Mesendoderm (in vitro differentiated cells): Measurements from ENCODE around the gene KLHL30.

ENCODE experiments used
- DNase-seq: peaks from one replicate; pipeline ENCODE4 v3.0.0; 2013
- H2AK5ac ChIP-seq: 2 replicates; pipeline ENCODE4 v1.6.1; 2013; ENCODE audit warnings: low read length, inconsistent platforms
- H2BK120ac ChIP-seq: 2 replicates; pipeline ENCODE4 v1.6.1; 2013; ENCODE audit warnings: low read depth, mild to moderate bottlenecking, low read length, moderate library complexity, mixed read lengths
- H2BK15ac ChIP-seq: replicated peaks from 2 replicates; pipeline ENCODE4 v1.6.1; 2013; ENCODE audit warnings: low read depth, mild to moderate bottlenecking, moderate library complexity
- H2BK5ac ChIP-seq: 2 replicates; pipeline ENCODE4 v1.6.1; 2013; ENCODE audit warnings: low read length, inconsistent platforms
- H3K18ac ChIP-seq: 2 replicates; pipeline ENCODE4 v1.6.1; 2013; ENCODE audit warnings: mild to moderate bottlenecking, low read length, mixed read lengths
- H3K23ac ChIP-seq: one replicate; pipeline ENCODE4 v1.6.1; 2013; ENCODE audit warnings: low read length
- H3K27ac ChIP-seq: 2 replicates; pipeline ENCODE4 v1.5.1; 2013; ENCODE audit warnings: low read depth, mild to moderate bottlenecking, inconsistent platforms, low read length, moderate library complexity
- H3K27me3 ChIP-seq: 2 replicates; pipeline ENCODE4 v1.6.1; 2013; ENCODE audit warnings: low read length, control low read depth, mild to moderate bottlenecking, inconsistent platforms; ENCODE audit not compliant: insufficient read depth, poor library complexity
- H3K36me3 ChIP-seq: 2 replicates; pipeline ENCODE4 v1.6.1; 2013; ENCODE audit warnings: low read length, inconsistent platforms; ENCODE audit not compliant: control insufficient read depth, insufficient read depth
- H3K4ac ChIP-seq: one replicate; pipeline ENCODE4 v1.6.1; 2013; ENCODE audit warnings: low read depth, mild to moderate bottlenecking, low read length, moderate library complexity
- H3K4me1 ChIP-seq: 2 replicates; pipeline ENCODE4 v1.6.1; 2013; ENCODE audit warnings: low read depth, low read length, inconsistent platforms; ENCODE audit not compliant: control insufficient read depth
- H3K4me2 ChIP-seq: 2 replicates; pipeline ENCODE4 v1.6.1; 2013; ENCODE audit warnings: low read length
- H3K4me3 ChIP-seq: 2 replicates; pipeline ENCODE4 v1.5.1; 2013; ENCODE audit warnings: mild to moderate bottlenecking, low read length
- H3K56ac ChIP-seq: one replicate; pipeline ENCODE4 v1.6.1; 2013; ENCODE audit warnings: low read length
- H3K79me1 ChIP-seq: 2 replicates; pipeline ENCODE4 v1.6.1; 2013; ENCODE audit warnings: low read length, inconsistent platforms
- H3K79me2 ChIP-seq: 2 replicates; pipeline ENCODE4 v1.6.1; 2013; ENCODE audit warnings: mild to moderate bottlenecking, low read length; ENCODE audit not compliant: control insufficient read depth, insufficient read depth
- H3K9ac ChIP-seq: 2 replicates; pipeline ENCODE4 v1.6.1; 2013; ENCODE audit warnings: low read length, inconsistent platforms
- H4K5ac ChIP-seq: one replicate; pipeline ENCODE4 v1.6.1; 2013; ENCODE audit warnings: low read length
- H4K8ac ChIP-seq: one replicate; pipeline ENCODE4 v1.6.1; 2013; ENCODE audit warnings: low read depth, mild to moderate bottlenecking, control low read depth, low read length, moderate library complexity
- WGBS: extraction: QIAGEN DNeasy Blood & Tissue Kit; methylation state at CpG from one replicate; pipeline ENCODE4 v1.1.7; 2013; ENCODE audit warnings: low lambda C conversion rate, missing lambda C conversion rate; ENCODE audit not compliant: insufficient coverage; ENCODE audit errors: extremely low coverage; 5-methylcytosine and 5-hydroxymethylcytosine counted together

KLHL30 gene

DNA sequence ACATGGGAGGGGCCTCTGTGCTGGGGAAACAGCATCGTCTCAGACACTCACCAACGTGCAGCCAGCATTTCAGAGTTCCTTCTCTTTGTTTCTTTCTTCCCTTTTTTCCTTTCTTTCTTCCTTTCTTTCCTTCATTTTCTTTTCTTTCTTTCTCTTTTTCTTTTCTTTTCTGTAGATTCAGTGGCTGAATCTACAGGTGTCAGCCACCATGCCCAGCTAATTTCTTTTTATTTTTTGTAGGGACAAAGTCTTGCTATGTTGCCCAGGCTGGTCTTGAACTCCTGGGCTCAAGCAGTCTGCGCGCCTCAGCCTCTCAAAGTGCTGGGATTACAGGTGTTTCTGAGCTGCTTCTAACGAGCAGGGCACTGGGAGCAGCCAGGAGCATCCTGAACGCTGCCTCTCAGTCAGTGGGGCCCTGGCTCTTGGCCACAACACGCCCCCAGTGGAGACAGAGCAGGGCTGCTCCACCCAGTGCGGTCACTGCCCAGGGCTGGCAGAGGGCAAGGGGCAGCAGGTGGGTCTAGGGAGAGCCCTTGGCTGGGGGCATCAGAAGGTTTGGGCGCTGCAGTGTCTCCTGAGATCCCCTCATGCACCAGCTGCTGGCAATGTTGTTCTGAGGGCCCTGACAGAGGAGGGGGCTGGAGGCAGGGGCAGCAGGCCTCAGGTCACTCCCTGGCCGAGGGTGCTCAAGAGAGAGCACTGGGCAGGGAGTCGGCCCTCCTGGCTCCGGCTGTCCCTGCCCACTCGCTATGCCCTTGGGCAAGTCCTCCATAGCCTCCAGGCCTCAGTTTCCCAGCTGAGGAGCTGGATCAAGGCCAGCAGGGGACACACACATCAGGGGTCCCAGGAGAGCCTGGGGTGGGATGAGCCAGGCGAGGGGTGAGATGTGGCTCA, 4.7 kb upstream of the KLHL30 start:
- H3K4me3 ChIP-seq: no peak overlapping the region
- H3K4ac ChIP-seq: no peak overlapping the region
- H2AK5ac ChIP-seq: no peak overlapping the region
- no peaks in the 10 kb centered on the region for H3K36me3 ChIP-seq
- H3K23ac ChIP-seq: no peak overlapping the region
- H3K79me2 ChIP-seq: no peaks in the 10 kb centered on the region
- H3K4me1 ChIP-seq: no peaks in the 10 kb centered on the region
- H4K8ac ChIP-seq: no peak overlapping the region
- H4K5ac ChIP-seq: no peak overlapping the region
- H3K18ac ChIP-seq: no peak overlapping the region
- no CpG with 5 or more reads among the region's 14 CpGs for WGBS
- no peaks in the 10 kb centered on the region for H3K27me3 ChIP-seq
- H3K56ac ChIP-seq: no peak overlapping the region
- no peak overlapping the region for H2BK5ac ChIP-seq
- H2BK120ac ChIP-seq: no peak overlapping the region
- no peak overlapping the region for H3K4me2 ChIP-seq
- no peak overlapping the region for H3K27ac ChIP-seq
- DNase-seq: no peak
- H3K79me1 ChIP-seq: no peaks in the 10 kb centered on the region
- no peak overlapping the region for H2BK15ac ChIP-seq
- H3K9ac ChIP-seq: no peak overlapping the region

- Histone ChIP-seq H3K36me3 (no peaks in the 10 kb centered on the region), H3K23ac (no peak overlapping the region), H3K79me1 (no peaks in the 10 kb centered on the region), H2AK5ac (no peak overlapping the region), H4K5ac (no peak overlapping the region), H3K79me2 (no peaks in the 10 kb centered on the region), H2BK5ac (no peak overlapping the region), H3K4me1 (no peaks in the 10 kb centered on the region), H2BK120ac (no peak overlapping the region), H3K27ac (no peak overlapping the region), H3K4me2 (no peak overlapping the region), H2BK15ac (no peak overlapping the region), H3K4me3 (no peak overlapping the region), H3K9ac (no peak overlapping the region), H3K4ac (no peak overlapping the region), H3K18ac (no peak overlapping the region), H3K27me3 (no peaks in the 10 kb centered on the region), H4K8ac (no peak overlapping the region), H3K56ac (no peak overlapping the region)
- WGBS: no CpG with 5 or more reads among the region's 11 CpGs
- no peak for DNase-seq
Observed at GRCh38 chr2:238134393-238134785, 4.1 kb upstream of the KLHL30 start.

DNA sequence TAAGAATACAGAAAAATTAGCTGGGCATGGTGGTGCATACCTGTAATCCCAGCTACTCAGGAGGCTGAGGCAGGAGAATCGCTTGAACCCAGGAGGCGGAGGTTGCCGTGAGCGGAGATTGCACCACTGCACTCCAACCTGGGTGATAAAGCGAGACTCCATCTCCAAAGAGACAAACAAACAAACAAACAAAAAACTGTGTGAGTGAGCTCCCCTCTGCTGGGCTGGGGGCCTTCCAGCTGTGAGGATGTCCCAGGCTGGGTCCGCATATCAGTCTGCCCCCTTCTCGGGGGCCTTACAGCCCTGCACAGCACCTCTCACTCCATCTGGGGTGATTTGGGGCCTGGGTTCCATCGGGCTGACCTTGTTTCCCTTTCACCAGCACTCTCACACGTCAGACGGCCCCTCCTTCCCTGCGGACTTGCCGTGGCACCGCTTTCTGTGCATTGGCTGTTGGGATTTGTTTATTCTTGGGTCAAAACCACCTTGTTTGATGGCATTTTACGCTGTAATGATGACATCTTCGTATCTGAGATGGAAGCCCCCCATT, 2.8 kb upstream of the KLHL30 start:
- Histone ChIP-seq H4K8ac (no peak overlapping the region), H3K4me3 (no peak overlapping the region), H2BK15ac (no peak overlapping the region), H3K4me1 (no peaks in the 10 kb centered on the region), H3K4me2 (no peak overlapping the region), H3K18ac (no peak overlapping the region), H3K23ac (no peak overlapping the region), H3K27me3 (no peaks in the 10 kb centered on the region), H3K56ac (no peak overlapping the region), H2BK120ac (no peak overlapping the region), H3K79me2 (no peaks in the 10 kb centered on the region), H3K9ac (no peak overlapping the region), H4K5ac (no peak overlapping the region), H2BK5ac (no peak overlapping the region), H2AK5ac (no peak overlapping the region), H3K27ac (no peak overlapping the region), H3K79me1 (no peaks in the 10 kb centered on the region), H3K36me3 (no peaks in the 10 kb centered on the region), H3K4ac (no peak overlapping the region)
- no CpG with 5 or more reads among the region's 15 CpGs for WGBS
- DNase-seq: no peak

DNA sequence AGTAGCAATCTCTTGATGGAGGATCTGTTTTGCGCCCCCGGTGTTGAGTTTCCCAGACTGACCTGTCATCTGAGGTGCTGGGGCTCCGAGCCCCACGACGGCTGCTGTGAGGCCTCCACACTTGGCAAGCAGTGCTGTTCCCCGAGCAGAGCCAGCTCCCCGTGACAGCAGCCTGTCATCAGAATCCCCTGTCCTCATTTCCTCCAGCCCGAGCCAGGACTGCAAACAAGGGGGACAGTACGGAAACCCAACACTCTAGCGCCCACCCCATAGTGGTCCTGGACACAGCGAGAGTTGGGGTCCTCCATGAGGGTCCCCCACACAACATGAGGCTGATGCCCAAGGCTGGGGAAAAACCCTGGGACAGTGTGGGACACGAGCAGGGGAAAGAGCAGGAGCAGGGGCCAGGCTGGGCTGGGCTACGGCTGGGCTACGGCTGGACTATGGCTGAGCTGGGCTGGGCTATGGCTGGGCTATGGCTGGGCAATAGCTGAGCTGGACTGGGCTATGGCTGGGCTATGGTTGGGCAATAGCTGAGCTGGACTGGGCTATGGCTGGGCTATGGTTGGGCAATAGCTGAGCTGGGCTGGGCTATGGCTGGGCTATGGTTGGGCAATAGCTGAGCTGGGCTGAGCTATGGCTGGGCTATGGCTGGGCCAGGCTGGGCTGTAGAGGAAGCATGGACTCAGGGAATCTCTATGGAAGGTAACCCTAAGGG, 1.5 kb upstream of the KLHL30 start:
- Histone ChIP-seq H3K4me2 (no peak overlapping the region), H3K79me2 (no peaks in the 10 kb centered on the region), H2BK120ac (no peak overlapping the region), H3K9ac (no peak overlapping the region), H3K36me3 (no peaks in the 10 kb centered on the region), H3K4ac (no peak overlapping the region), H2AK5ac (no peak overlapping the region), H2BK15ac (no peak overlapping the region), H3K27me3 (no peaks in the 10 kb centered on the region), H3K23ac (no peak overlapping the region), H3K18ac (no peak overlapping the region), H3K27ac (no peak overlapping the region), H3K4me1 (no peaks in the 10 kb centered on the region), H4K8ac (no peak overlapping the region), H3K4me3 (no peak overlapping the region), H3K56ac (no peak overlapping the region), H3K79me1 (no peaks in the 10 kb centered on the region), H4K5ac (no peak overlapping the region), H2BK5ac (no peak overlapping the region)
- DNase-seq: no peak
- WGBS: no CpG with 5 or more reads among the region's 14 CpGs

DNA sequence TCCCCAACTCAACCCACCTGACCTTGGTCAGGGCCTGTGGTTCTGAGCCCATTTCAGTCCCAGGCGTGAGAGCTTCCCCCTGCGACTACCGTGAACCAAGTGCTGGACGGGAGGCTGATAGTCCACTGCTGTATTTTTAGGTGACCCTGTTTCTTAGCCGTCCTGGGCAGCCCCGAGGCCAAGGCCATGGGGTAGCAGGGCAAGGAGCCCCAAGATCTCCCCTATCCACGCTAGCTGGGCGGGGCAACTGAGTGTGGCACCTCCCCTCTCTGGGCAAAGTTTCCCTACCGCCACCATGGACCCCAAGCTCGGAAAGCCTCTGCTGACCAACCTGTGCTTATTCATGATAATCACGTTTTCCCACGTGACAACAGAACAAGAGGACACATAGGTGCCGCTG, 583 bp upstream of the KLHL30 start:
- Histone ChIP-seq H2BK15ac (no peak overlapping the region), H3K18ac (no peak overlapping the region), H3K4me1 (no peaks in the 10 kb centered on the region), H3K79me1 (no peaks in the 10 kb centered on the region), H3K56ac (no peak overlapping the region), H3K4me2 (no peak overlapping the region), H3K23ac (no peak overlapping the region), H3K9ac (no peak overlapping the region), H2BK5ac (no peak overlapping the region), H4K8ac (no peak overlapping the region), H3K79me2 (no peaks in the 10 kb centered on the region), H4K5ac (no peak overlapping the region), H3K36me3 (no peaks in the 10 kb centered on the region), H3K4me3 (no peak overlapping the region), H3K27me3 (no peaks in the 10 kb centered on the region), H2AK5ac (no peak overlapping the region), H2BK120ac (no peak overlapping the region), H3K27ac (no peak overlapping the region), H3K4ac (no peak overlapping the region)
- no peak for DNase-seq
- WGBS: no CpG with 5 or more reads among the region's 13 CpGs
